CD4-positive, alpha-beta T cell treated with Interleukin-4 for 1 hour (primary cell): Measurements from ENCODE around the gene ACSF3.

Source experiments
- DNase-seq, 2 donors: peaks; one replicate each; pipeline ENCODE4 v3.0.0-alpha.2; 2020 to 2022

The ACSF3 gene

DNA sequence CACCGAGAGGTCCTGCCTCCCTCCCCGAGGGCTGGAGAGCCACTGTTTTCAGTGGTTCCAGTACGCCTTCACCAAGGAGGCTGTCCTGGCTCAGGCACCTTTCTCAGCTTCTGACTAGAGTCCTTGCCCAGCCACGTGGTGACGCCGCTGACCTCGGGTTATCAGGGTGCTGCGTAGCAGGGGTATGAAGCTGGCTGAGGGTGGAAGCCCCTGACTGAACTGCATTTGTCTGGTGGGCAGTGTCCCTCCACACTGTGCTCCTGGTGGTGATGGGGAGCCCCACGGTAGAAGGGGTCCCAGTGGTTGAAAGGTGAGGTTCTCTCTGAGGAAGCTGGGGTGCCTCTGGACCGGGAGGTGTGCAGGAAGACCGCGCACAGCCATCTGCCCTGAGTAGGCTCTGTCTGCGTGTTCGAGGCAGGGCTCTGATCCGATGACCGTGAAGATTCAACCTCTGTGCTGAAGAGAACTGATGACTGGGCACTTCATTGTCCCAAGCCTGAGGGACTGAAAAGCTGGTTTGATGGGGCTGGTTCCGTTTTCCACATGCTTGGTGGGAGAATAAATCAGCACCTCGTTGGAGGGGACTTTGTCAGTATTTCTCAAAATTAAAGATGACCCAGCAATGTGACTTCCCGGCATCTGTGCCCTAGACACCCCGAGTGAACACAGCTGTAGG is 2.5 kb downstream of the ACSF3 start:
- no peak for DNase-seq

DNA sequence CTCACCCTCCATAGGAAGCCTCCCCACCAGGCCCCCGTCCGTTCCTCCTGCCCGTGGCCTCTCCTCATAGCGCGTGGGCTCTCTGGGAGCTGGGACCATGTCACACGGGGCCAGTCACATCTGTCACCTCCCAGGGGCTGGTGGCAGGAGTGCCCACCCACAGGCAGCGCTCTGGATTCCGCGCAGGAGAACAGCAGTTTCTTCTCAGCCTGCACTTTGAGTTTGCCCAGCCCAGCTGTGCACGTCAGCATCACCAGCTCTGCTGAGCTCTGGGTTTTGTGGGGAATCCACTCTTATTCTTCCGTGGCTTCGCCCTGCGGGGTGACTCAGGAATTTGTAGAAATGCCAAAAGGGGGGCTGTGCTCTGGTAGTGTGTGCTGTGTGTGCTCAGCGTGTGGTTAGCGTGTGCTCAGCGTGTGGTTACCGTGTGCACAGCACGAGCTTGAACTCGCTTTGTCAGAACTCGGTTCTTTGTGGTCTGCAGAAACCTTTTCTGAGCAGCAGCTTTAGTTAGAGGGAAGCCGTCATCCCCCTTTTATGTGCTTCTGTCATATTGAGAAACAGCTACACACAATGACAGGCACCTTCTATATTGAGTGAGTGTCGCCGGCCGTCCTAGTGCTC is 3.2 kb downstream of the ACSF3 start:
- DNase-seq, result peak; percentile 79 to 82

DNA sequence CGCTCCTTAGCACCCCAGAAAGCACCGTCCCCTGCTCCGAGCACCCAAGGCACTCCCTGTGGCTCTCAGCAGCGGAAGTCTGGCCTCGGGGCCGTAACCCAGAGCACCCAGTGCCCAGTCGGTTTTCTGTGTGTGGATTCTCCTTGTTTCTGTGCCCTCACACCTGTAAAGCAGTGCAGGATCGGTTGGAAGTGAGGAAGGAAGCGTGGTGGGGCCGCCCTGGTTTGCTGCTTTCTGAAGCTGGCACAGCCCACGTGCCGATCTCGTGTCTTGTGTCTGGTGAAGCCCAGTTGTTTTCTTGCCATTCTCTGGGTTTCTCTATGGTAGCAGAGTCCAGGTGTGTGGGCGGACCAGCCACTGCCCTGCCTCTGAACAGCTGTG is 3.7 kb downstream of the ACSF3 start:
- peak in 1 of 2 donors; percentile 19 for DNase-seq

DNA sequence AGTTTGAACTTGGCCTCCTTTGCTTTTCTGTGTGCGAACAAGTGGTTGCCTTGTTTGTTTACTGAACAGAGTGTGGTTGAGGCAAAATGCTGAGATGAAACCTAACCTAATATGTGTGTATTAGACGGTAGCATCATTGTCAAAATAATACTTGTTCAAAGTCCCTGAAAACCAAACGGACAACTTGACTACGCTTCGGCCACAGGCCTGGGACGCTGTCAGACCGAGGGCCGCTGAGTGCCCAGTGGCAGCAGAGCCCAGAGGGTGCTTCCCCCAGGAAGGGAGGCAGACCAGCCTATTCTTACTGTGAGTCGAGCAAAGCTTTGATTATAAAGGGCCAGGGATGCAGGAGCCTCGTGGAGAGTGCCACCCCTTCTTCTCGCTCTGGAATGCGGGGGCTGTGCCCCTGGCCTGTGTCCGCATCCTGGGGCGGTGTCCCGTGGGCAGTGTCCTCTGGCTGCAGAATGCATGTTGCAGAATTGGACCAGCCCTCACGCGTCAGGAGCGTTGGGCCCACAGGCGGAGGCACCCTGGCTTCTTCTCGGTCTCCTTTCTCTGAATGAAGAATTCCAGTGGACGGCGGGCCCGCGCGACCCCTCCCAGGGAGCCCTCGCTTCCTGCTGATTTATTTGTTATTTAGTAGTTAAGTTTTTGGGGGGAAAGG is 5.2 kb downstream of the ACSF3 start:
- DNase-seq, result no peak

DNA sequence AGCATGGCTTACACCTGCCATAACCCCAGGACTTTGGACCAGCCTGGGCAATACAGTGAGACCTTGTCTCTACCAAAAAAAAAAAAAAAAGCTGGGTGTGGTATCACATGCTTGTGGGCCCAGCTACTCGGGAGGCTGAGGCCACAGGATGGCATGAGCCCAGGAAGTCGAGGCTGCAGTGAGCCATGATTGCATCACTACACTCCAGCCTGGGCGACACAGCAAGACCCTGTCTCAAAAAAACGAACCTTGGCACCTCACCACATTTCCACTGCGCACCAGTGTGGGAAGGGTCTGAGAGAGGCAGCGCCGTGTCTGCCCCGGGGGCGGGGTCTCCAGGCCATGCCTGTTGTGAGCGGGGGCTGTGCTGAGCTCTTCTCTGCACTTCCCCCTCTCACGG is 6.3 kb downstream of the ACSF3 start:
- DNase-seq, result no peak

DNA sequence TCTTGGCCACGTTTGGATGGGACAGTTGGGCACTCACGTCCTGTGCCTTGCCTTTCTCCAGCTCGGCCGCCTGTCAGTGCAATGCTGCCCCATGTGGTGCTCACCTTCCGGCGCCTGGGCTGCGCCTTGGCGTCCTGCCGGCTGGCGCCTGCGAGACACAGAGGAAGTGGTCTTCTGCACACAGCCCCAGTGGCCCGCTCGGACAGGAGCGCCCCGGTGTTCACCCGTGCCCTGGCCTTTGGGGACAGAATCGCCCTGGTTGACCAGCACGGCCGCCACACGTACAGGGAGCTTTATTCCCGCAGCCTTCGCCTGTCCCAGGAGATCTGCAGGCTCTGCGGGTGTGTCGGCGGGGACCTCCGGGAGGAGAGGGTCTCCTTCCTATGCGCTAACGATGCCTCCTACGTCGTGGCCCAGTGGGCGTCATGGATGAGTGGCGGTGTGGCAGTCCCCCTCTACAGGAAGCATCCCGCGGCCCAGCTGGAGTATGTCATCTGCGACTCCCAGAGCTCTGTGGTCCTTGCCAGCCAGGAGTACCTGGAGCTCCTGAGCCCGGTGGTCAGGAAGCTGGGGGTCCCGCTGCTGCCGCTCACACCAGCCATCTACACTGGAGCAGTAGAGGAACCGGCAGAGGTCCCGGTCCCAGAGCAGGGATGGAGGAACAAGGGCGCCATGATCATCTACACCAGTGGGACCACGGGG is 7.1 kb downstream of the ACSF3 start:
- DNase-seq, result no peak

DNA sequence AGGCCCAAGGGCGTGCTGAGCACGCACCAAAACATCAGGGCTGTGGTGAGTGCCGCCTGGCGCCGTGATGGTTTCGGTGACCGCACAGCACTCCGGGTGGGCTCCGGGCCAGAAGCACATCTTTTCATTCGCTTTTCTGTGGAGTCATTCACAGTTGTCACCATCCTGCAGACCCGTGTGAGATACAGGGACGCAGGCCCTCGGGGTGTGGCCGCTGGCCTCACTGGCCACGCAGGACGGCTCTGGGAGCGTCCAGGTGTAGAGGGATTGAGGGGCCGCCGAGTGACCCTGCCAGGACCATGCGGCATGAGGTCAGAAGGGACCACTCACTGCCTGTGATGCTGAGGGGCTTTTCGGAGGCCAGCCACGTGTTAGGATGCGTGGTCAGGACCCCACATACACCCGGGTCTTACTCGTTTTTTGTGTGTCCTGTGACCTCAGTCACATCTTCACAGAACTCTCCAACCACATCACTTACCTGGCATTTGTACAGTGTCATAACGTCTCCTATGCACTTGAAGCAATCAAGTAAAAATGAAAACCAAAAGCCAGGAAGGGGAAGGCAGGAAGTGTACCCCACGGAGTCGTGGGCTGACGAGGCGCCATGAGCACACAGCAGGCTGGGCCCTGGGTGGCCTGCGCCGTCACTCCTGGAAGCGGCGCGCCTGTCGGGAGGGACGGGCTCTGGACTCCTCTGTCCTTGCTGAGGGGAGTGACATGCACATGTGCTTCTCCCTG is 7.8 kb downstream of the ACSF3 start:
- no peak for DNase-seq

DNA sequence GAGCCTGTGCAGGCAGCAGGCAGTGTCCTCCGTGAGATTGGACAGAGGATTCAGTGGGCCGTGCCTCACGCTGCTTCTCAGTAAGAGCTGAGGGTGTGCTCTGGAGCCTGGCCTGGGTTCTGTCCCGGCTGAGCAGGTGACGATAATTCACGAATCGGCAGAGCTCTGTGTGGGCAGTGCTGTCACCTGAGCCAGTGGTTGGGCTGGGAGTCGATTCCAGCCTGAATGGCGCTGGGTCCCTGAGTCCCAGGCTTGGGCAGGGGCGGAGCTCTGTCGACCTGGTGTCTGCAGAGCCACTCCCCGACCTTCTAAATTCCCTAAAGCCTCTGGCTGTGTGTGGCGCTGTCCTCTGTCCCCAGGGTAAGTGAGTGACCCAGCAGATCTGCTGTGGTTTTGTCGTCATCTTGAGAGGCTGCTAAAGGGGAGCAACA is 8.4 kb downstream of the ACSF3 start:
- no peak for DNase-seq

DNA sequence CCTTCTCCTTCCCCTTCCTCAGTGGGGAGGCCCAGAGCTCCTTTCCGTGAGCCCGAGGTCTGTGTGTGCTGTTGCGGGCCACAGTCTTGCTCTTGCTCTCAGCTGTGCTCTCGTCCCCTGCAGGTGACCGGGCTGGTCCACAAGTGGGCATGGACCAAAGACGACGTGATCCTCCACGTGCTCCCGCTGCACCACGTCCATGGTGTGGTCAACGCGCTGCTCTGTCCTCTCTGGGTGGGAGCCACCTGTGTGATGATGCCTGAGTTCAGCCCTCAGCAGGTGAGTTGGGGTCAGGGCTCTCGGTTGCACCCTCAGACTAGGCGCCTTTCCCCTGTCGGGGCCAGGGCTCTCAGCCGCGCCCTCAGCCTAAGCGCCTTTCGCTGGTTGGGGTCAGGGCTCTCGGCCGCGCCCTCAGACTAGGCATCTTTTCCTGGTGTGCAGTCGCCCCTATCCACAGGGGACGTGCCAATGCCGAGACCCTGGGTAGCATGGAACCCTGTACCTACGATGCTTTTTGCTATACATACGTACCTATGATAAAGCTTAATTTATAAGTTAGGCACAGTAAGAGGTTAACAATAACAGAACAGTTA is 8.9 kb downstream of the ACSF3 start:
- no peak for DNase-seq

DNA sequence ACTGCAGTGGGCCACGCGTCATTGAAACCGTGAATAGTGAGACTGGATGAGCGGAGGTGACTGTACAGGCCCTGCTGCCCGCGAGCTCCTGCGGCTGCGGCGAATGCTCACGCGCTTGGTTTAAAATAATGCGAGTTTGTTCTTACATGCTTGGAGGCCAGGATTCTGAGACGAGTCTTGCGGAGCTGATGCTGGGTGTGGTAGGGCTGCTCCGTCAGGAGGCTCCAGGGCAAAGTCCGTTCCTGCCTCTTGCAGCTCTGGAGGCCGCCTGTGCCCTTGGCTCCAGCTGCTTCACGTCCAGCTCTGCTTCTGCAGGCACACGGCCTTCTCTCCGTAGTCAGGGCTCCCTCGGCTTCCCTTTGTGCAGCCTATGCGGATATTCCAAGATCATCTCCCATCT is 9.5 kb downstream of the ACSF3 start:
- no peak for DNase-seq

DNA sequence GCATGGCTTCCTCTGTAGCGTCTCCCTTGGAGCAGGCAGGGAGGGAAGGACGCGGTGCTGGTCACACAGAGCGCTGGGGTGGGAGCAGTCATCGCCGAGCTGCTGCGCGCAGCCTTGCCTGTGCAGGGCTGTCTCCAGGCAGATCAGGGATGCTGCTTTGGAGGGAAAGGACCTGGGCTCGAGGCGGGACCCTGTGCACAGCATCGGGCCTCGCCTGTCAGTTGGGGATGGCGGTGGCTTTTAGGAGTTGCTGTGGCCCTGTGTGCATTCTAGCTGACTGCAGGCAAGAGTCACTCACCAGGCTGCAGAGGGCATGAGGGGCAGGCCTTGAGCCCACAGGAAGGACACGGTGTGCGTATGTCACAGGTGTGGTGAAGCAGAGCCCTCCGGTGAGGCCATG is 10.1 kb downstream of the ACSF3 start:
- DNase-seq, result no peak

DNA sequence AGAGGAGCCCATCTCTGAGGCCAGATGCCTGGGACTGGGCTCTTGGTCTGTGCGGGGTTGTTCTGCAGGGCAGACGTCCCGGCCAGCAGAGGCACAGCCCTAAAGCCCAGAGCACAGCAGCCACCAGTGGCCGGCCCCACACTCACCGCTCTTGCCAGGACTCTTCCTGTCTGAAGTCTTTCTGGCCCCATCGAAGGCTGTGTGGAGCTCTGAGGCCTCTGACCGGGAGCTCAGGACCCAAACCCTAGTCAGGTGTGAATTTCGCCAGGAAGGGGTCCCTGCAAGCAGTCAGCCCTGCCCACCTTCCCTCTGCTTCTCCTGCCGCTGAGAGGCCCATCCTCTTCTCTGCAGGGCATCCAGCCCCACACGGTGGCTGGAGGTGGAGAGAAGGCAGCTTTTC is 10.7 kb downstream of the ACSF3 start:
- no peak for DNase-seq

DNA sequence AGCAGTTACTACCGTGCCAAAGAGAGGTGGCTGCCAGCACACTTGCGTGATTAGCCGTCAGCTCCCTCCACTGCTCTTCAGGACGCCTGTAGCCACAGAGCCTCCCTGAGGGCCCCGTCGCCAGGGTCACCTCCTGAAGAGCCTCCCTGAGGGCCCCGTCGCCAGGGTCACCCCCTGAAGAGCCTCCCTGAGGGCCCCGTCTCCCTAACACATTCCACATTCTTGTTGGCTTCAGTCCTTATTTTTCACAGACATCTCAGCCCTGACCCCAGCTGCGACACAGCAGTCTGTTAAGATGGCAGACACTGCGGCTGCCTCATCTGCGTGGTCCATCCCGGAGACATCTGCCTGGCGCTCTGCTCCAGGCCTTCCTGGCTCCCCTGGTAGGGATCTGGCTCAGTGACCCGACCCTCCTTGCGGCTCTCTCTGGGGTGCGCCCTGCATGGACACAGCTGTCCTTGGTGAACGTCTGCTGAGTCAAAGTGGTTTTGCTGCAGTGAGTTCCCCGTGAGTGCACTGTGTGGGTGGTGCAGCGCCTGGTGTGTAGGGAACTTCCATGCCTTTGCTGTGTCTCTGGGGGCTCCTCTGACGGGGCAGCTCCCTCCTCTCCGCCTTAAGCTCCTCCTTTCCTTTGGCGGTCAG is 11.4 kb downstream of the ACSF3 start:
- no peak for DNase-seq

DNA sequence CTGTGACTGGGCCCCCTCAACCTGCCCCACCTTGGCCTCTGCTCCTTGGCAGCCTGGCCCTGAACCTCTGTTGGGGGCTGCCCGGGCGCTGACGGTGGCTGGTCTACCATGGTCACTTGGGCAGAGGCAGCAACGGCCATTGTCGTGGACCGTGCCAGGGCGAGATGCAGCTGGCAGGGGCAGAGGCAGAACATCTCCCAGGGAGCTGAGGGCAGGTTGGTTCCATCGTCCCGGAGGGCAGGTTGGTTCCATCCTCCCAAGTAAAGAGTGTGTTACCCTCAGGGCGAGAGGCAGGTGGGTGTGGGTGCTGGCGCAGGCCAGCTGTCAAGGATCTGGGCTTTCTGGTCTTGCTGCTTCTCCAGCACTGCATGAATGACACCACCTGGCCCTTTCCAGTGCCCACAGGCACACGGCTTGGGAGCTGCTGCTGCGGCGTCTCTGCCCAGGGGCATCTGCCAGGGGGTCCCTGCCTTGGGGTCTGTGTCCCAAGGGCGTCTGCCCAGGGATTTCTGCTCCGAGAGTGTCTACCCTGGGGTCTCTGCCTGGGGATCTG is 12.0 kb downstream of the ACSF3 start:
- no peak for DNase-seq

DNA sequence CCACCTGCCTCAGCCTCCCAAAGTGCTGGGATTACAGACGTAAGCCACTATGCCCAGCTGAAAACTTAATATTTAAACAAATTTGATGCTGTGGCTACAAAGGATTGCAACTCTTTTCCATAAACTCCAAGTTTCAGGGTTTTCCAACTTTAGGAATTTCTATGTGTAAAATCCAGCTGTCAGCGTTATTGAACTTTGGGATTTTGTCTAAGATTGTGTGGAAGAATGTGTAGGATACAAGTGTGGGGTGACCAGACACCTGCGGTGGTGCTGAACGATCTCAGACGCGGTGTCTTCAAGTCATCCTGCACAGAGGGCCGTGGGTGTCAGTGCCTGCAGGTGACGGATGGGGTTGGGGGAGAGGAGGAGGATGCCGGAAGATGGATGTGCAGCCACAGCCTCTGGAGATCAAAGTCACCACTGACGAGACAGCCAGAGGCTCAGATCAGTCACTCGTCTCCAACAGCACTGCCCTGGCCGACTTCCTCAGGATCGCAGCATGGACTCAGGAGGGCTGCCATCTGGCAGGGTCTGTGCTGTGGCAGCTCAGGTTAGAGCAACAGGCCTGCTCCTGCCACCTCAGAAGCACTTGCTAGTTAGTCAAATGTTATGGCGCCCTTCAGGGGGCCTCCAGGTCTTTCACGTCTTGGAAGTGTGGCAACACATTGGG is 13.0 kb downstream of the ACSF3 start:
- DNase-seq, result no peak

DNA sequence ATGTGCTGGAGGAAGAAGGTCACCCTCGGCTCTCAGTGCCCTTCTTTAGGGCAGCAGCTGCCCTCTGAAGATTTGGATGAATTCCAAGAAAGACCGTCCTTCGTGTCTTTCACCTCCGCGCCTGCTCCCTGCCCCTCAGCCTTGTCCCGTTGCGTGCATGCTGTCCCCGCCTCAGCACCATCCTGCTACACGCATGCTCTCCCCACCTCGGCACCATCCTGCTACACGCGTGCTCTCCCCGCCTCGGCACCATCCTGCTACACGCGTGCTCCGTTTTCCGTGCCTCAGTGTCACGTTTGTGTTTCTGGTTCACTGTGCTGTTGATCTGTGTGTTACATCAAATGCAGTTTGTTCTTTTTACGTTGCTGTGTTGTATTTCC is 13.5 kb downstream of the ACSF3 start:
- no peak for DNase-seq

DNA sequence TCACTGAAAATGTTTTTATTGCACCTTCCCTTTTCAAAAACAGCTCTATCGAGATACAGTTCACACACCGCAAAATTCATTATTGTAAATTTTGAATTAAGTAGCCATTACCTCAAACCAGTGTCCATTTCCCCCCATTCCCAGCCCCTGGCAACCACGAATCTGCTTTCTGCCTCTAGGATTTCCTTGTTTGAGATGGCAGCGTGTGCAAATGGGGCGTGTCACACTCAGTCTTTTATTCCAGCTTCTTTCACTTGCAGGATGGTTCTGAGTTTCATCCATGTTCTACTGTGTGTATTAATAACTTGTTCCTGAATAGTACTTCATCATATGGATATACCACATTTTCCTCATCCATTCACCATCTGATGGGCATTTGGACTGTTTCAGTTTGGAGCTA is 14.8 kb downstream of the ACSF3 start:
- no peak for DNase-seq

DNA sequence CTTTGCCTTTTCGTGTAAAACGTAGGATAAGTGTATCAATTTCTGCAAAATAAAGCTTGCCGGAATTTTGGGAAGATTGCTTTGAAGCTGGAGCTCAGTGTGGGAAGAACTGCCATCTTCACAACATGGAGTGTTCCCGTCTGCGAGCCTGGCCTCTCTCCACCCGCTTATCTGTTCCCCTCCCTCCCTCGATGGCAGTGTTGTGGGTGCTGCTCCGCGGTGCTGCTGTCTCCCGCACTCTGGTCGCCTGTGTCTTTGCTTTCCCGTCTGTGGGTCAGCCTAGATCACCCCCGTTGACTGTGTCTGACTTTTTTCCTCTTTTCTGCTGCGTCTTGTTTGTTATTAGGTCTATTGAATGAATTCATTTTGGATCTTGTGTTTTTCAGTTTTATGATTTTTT is 17.0 kb downstream of the ACSF3 start:
- DNase-seq, result no peak

DNA sequence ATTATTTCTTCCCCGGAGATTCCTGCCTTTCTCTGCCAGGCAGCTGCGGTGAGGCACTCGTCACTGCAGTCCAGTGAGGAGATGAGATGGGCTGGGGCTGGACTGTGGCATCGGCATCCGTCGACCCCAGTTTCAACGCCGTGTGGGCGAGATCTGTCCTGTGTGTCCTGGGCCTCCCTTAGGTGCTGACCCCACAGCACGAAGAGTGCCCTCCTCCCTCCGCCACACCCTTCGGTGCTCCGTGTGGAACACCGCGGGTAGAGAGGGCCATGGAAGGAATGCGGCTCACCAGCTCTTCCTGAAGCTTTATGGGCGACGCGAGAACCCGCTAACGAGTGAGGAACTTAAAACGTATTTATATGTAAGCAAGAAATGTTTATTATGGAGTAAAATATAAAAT is 17.6 kb downstream of the ACSF3 start:
- no peak for DNase-seq

DNA sequence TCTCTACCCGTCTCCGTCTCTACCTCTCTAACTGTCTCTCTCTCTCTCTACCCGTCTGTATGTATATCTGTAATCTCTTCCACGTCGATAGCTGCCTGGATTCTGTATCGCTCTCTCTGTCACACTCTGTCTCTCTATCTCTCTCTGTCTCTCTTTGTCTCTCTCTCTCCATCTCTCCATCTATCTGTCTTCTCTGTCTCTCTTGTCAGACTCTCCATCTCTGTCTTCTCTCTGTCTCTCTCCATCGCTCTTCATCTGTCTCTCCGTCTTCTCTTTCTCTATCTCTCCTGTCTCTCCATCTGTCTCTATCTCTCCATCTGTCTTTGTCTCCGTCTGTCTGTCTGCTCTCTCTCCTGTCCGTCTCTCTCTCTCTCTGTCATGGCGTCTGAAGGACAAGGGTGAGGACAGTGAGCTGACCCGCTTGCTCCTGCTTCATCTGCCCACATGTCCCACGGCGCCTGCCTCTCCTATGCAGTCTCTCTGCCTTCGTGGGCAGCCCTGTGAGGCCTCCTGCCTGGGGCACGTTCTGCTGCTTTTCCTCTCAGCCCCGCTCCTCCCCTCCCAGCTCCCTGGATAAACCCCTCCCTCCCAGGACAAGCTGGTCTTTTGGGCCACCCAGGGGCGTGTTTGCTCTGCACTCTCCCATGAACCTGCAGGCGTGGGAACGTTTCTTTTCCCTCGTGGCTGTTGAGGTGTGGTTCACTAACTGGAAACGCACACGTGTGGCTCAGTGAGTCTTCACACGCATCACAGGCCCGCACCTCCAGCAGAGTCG is 18.9 kb downstream of the ACSF3 start:
- DNase-seq, result no peak

DNA sequence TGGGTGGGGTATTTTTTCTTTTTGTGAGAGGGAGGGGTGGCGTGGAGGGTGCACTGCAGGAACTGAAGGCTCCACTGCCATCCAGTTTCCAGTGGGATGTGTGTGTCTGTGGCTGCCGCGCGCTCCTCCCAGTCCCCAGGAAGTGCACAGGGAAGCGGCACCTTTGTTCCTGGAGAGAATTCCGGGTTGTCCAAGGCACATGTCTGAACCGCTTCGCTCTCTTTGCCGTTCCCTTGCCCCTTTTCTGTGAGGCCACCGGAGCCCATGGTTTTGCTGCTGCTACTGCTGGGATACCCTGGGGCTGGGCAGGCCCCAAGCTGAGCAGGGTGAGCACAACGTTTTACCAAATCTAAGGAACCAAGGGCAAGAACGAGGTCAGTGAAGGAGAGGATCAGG is 19.5 kb downstream of the ACSF3 start:
- DNase-seq, result no peak
